ENCODE measurements around the gene HCK.

HCK gene

DNA sequence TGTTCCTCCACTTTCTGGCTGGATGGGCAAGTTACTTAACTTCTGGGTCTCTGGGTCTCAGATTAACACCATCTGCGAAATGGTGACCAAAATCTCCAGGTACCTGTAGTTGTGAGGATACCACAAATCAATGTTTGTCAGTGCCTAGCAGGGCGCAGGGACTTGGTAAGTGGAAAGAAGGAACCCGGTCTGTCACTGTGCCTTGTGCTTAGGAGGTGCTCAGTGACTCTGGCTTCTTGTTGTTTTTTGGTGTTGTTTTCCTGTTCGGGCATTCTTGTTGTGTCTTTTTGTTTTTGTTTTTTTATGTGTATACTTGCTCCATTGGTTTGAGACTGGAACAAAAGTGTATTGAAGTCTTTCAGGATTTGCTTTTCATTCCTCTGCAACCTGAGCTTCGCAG, 75.3 kb downstream of the HCK start:
- DNase-seq (ENCODE audit: low read depth, low spot score): no peak

DNA sequence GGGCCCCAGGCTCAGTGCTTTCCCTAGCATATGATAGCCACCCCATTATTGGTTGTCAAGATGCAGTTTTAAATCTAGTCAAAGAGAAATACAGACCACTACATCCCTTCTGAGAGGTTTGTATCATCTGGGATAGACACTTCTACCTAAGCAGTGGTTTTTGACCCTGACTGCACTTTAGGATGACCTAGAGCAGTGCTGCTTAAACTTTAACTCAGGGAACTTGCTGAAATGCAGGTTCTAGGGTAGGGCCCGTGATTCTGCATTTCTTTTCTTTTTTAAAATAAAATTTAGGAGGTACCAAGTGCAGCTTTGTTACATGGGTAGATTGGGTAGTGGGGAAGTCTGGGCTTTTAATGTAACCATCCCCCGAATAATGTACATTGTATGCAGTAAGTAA, 76.1 kb downstream of the HCK start:
- no peak for DNase-seq (ENCODE audit: low read depth, low spot score)

DNA sequence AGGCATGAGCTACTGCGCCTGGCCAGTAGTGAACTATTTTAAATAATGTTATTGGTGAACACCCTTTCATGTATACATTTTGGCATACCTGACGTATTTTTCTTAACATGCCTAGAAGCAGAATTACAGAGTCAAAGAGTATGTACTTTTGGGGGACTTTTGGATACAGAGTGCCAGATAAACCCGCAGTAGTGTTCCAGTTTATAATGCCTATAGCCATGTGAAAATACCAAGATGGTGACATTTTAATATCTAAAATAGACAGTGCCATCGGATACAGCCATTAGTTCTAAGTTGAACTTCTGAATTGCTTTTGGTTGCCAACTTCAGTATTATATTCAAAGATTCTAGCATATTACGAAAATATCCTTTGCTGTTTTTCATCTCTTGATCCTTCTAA, 77.8 kb downstream of the HCK start:
- no peak for DNase-seq (ENCODE audit: low read depth, low spot score)

DNA sequence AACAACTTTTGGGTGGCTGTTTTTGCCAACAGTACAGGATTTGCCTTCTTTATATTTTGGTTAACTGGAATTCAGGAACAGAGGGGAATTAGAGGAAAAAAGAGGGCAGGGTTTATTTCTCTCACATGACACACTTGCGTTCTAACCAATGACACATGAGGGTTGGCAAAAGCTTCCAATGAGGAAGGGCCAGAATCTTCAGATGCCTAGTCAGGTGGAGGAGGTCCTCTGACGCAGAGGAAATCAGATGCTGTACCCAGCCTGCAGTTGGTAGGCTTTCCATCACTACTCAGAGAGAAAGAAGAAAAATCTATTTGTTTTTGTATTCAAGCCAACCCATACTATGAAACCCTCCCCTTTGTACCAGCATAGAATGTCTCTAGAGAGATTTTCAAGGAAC, 78.3 kb downstream of the HCK start:
- DNase-seq (ENCODE audit: low read depth, low spot score): no peak

DNA sequence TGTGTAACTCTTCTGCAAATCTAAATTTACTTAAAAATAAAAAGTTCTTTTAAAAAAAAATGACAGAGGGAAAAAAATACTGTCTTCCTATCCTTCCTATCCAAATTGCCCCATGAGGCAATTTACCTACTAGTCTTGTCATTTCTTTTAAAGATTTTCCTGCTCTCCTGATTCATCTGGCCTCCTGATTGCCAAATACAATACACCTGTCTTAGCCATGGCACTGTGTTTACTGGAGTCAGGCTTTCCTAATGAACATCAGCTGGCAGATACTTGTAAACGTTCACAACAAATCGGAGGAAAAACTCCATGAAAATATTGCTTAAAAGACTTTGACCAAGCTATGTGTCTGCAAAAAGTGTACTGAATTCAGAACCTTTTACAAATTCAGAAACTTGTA, 78.9 kb downstream of the HCK start:
- DNase-seq (ENCODE audit: low read depth, low spot score): no peak

DNA sequence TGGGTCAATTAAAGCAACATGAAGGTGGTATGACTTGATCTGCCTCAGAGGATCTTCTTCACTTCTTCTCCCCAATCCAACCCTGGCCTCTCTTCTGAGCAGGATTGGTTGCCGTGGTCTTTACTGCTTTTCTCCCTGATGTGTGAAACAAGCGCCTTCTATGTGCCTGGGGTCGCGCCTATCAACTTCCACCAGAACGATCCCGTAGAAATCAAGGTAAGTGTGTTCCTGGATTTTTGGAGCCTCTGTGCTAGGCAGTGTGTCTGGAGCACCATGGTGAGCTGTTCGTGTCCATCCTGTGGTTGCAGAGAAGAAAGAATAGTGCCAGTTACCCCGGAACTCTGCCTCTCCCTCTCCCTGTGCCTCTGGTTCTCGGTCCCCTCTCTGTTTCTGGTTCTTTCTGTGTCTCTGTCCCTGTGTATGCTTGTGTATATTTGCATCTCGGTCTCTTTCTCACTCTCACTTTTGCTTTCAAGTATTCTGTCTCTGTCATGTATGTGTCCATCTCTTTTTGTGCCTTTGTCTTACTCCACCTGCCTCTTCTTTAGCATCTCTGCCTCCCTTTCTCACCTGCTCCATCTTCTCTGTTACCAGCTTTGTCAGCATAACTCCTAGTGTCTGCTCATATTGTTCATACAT, 81.0 kb downstream of the HCK start:
- DNase-seq (ENCODE audit: low read depth, low spot score): no peak

DNA sequence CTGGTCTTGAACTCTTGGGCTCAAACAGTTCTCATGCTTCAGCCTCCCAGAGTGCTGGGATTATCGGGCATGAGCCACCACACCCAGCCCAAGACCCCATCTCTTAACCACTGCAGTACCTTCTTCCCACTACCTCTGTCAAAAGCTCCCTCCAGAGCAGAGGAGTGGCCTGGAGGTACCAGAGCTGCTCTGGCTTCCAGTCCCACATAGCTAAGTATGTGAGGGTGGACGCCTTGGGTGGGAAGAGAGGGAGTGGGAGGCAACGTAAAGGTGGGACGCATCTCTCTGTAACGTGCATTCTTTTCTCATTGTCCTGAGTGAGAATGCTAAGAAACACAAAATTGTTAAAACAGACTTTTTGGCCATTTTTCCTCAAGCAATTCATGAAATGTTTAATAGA, 82.0 kb downstream of the HCK start:
- DNase-seq (ENCODE audit: low read depth, low spot score): no peak

DNA sequence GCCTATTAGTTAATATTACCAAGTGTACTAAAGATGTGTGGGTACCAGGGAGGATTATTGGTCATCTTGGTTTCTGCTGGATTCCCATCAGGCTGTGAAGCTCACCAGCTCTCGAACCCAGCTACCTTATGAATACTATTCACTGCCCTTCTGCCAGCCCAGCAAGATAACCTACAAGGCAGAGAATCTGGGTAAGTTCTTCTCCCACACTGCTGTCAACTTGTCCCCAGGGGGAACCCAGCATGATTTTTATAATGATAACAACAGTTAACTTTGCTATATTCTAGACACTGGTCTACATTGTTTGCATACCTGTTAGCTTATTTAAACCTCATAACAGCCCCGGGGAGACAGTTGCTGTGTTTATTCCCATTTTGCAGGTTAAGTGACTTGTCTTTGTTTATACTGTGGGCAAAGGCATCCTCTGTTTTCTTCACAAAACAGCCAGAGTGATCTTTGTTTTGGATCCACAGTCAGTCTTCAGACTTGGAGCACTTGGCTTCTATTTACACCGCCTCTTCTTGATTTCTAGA, 84.0 kb downstream of the HCK start:
- DNase-seq (ENCODE audit: low read depth, low spot score): no peak

DNA sequence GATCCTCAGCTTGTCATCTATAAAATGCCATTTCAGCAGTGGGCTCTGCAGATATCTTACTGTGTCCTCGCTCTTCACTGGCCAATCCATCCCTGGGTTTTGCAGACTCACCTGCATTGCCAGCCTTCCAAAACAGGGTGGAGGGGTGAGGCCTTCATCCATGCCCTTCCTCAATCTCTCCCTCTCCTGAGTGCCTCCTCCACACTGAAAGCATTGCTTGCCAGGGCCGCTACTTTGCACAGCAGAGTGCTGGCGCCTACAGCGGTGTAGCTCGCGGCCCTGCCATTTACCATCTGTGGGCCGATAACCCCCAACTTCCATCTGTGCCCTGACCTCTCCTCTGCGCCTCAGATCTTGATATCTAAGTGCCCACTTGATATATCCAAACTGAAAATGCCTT, 86.9 kb downstream of the HCK start:
- no peak for DNase-seq (ENCODE audit: low read depth, low spot score)

DNA sequence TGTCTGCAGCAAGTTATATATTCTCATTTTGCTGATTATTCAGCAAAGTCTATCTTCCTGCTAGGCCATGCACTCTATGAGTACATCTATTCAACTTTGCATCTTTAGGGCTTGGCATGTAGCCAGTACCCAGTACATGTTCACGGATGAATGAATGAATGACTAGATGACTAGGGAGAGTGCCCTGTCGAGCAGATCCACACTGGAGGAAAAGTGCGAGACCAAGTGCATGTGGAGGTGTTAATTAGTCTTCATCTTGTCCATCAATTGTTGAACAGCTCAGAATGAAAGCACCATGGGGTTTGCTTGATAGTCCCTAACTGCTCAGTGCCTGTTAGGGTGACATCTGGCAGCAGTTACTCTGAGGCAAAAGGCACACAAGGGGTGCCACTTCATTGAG, 87.9 kb downstream of the HCK start:
- DNase-seq (ENCODE audit: low read depth, low spot score): no peak

DNA sequence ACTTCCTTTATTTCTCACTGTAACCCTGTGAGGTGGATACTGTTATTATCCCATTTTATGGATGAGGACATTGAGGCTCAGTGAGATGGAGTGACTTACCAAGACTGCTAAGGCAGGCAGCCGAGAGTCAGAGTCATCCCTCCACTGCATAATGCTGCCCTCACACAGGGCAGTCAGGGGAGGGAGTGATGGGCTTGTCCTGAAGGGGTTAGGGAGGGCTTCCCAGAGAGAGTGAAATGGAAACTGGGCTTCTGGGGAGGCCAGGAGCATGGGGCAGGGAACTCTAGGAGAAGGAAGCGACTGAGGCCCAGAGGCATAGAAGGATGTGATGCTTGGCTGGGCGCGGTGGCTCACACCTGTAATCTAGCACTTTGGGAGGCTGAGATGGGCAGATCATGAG, 88.6 kb downstream of the HCK start:
- no peak for DNase-seq (ENCODE audit: low read depth, low spot score)

DNA sequence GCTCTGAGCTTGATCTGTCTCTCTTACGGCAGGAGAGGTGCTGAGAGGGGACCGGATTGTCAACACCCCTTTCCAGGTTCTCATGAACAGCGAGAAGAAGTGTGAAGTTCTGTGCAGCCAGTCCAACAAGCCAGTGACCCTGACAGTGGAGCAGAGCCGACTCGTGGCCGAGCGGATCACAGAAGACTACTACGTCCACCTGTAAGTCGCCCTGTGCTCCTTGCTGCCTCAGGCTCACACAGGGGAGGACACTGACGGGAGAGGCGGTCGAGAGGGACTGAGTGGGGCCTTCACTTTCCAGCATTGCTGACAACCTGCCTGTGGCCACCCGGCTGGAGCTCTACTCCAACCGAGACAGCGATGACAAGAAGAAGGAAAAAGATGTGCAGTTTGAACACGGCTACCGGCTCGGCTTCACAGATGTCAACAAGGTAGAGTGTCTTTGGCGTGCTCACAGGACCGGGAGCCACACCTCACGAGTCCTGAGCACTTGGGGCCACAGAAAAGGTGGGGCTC, 89.5 kb downstream of the HCK start:
- no peak for DNase-seq (ENCODE audit: low read depth, low spot score)

DNA sequence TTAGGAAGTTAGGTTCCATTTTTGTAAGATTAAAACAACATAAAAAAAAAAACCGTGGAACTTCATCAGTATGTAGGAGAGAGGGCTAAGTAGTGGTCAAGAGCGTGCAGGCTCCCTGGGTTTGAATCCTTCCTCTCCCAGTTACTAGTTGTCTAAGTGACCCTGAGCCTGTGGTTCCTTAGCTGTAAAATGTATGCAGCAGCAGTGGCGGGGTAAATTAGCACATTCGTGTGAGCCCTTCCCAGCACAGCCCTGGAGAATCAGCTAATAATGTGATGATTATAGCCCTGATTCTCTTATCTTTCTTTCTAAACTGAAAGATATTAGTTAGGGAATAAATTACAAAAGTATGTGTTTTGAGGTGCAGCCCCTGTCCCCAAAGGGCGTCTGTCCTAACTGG, 90.0 kb downstream of the HCK start:
- DNase-seq (ENCODE audit: low read depth, low spot score): no peak

DNA sequence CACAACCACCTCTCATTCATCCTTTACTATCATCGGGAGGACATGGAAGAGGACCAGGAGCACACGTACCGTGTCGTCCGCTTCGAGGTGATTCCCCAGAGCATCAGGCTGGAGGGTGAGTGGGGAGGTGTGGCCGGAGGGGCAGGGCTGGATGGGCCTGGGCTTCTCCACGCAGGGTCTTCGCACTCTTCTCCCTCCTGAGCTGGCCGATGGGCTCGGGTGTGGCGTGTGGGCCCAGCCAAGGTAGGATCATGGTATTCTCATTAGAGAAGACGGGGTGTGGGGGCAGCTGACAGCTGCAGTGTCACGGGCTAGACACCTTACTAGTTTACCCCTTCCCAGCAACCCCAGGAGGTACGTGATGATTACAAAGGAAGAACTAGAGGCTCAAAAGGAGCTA, 90.9 kb downstream of the HCK start:
- no peak for DNase-seq (ENCODE audit: low read depth, low spot score)

DNA sequence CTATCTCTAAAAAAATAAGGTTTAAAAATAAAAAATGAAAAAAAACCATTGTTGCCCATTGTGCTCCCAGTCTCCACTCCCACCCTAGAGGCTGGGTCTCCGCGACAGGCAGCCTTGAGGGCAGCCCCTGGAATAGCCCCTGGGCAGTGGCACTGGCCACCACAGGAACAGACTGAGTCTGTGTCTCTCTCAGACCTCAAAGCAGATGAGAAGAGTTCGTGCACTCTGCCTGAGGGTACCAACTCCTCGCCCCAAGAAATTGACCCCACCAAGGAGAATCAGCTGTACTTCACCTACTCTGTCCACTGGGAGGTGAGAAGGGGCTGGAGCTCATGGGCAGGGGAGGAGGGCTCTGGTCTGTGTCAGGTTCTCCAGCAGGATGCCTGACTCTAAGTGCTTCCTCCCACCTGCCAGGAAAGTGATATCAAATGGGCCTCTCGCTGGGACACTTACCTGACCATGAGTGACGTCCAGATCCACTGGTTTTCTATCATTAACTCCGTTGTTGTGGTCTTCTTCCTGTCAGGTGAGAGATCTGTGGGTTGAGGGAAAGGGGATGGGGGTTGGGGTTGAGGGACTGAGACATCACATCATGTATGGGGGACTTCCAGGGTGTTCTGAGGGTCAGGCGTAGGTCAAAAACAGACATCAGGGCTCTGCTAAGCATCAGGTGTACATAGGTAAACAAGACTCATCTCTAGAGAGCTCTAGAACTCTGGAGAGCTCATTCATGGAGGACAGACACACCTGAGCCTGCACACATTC, 93.0 kb downstream of the HCK start:
- DNase-seq (ENCODE audit: low read depth, low spot score): no peak

DNA sequence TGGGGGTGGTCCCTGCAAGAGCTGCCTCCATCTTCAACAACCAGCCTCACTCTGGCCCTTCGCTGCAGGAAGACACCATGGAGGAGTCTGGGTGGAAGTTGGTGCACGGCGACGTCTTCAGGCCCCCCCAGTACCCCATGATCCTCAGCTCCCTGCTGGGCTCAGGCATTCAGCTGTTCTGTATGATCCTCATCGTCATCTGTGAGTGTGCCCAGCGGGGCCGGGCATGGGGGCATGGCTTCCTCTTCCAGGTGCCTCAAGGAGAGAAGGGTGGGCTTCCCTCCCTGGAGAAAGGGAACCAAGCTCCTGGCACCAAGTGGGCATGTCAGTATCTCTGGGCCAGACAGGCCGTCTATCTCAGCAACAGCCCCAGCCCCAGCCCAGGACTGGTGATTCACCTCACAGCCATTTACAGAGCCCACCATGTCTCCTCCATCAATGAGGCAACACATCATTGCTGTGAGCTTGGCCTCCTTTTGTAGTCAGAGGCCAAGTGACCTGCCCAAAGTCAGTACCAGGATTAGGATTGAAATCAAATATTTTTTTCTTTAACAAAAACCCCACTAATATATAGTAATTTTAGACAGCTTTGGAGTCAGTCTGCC, 97.6 kb downstream of the HCK start:
- DNase-seq (ENCODE audit: low read depth, low spot score): no peak

DNA sequence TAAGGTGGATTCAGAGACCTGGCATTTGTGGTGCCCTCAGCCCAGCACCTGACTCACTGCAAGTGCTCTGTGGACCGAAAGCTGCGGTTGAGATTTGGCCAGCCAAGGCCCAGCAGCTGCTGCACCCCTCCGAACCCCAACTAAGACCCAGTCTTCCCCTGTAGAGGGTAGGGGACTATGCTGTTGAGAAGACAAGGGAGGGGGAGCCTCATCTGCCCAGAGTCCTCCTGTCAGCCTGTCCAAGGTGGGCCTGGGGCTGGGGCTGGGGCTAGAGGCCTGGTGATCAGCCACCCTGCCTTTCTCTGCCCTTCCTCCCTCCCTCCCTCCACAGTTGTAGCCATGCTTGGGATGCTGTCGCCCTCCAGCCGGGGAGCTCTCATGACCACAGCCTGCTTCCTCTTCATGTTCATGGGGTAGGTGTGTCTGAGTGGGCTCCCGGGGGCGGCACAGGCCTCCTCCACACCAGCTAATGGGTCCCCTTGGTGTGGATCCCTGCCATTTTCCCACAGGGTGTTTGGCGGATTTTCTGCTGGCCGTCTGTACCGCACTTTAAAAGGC, 98.3 kb downstream of the HCK start:
- DNase-seq (ENCODE audit: low read depth, low spot score): no peak
